ENCODE results near the gene BBS9. TPM values are rescaled to one million over a fixed set of nuclear protein-coding genes. Genes with fewer than 3 reads are reported as not detected.

The BBS9 gene
- total and polyA plus RNA-seq, 4 donors: 2.3 to 9.5 (median 4.5) TPM

DNA sequence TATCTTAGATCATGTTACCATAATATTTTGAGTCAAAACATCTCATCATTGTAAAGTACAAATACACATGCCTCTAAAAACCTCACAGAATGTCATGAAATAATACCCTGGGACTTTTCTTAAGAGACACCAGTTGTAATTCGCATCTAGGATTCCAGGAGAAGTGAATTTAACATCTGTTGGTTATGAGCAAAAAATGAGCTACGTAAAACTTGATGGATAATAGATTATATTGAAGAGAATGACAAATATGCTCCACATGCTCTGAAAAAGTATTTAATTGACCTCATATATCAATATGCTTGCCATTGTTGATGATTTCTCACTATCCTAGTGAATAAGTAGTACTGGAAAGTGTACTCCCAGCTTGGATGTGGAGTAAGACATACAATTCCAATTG, 227.0 kb downstream of the BBS9 start:
- Histone ChIP-seq H3K27ac (ENCODE audit: low read depth in 1 of 2, low read length in 2 of 2) (no peak overlapping the region), H3K27me3 (ENCODE audit: control insufficient read depth in 4 of 4, insufficient read depth in 4 of 4, low read length in 3 of 4) (no peaks in the 10 kb centered on the region), H3K36me3 (ENCODE audit: control insufficient read depth in 4 of 4, insufficient read depth in 3 of 4, low read depth in 1 of 4, low read length in 3 of 4) (no peaks in the 10 kb centered on the region), H3K9ac (ENCODE audit: low read depth in 1 of 2, low read length in 2 of 2) (no peak overlapping the region), H3K4me1 (ENCODE audit: control insufficient read depth in 4 of 4, insufficient read depth in 4 of 4, low read length in 3 of 4) (no peaks in the 10 kb centered on the region), H3K9me3 (ENCODE audit: control insufficient read depth in 4 of 4, low read length in 3 of 4) (no peaks in the 10 kb centered on the region), H3K4me3 (ENCODE audit: low read depth in 1 of 3, low read length in 3 of 3) (no peak overlapping the region)
- TF ChIP-seq FOXA1 (IDR thresholded peaks at IDR 0.05) (no peak), EGR1 (IDR thresholded peaks at IDR 0.05; ENCODE audit: low read depth in 2 of 2) (no peak), SP1 (IDR thresholded peaks at IDR 0.05) (no peak), RXRA (IDR thresholded peaks at IDR 0.05) (no peak), RAD21 (IDR thresholded peaks at IDR 0.05) (no peak), YY1 (IDR thresholded peaks at IDR 0.05) (no peak), TAF1 (conservative IDR thresholded peaks at IDR 0.05) (no peak), FOXA2 (IDR thresholded peaks at IDR 0.05) (no peak), HNF4G (IDR thresholded peaks at IDR 0.05) (no peak), JUND (IDR thresholded peaks at IDR 0.05) (no peak), HNF4A (conservative IDR thresholded peaks at IDR 0.05) (no peak), GABPA (IDR thresholded peaks at IDR 0.05 in 1 of 2, conservative IDR thresholded peaks at IDR 0.05 in 1 of 2) (no peak), REST (IDR thresholded peaks at IDR 0.05) (no peak), NR2F2 (IDR thresholded peaks at IDR 0.05) (no peak), MAX (IDR thresholded peaks at IDR 0.05) (no peak)
- TF ChIP-seq, protein P1, sequence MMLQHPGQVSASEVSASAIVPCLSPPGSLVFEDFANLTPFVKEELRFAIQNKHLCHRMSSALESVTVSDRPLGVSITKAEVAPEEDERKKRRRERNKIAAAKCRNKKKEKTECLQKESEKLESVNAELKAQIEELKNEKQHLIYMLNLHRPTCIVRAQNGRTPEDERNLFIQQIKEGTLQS (IDR thresholded peaks at IDR 0.05): no peak
- TF ChIP-seq, protein P2, sequence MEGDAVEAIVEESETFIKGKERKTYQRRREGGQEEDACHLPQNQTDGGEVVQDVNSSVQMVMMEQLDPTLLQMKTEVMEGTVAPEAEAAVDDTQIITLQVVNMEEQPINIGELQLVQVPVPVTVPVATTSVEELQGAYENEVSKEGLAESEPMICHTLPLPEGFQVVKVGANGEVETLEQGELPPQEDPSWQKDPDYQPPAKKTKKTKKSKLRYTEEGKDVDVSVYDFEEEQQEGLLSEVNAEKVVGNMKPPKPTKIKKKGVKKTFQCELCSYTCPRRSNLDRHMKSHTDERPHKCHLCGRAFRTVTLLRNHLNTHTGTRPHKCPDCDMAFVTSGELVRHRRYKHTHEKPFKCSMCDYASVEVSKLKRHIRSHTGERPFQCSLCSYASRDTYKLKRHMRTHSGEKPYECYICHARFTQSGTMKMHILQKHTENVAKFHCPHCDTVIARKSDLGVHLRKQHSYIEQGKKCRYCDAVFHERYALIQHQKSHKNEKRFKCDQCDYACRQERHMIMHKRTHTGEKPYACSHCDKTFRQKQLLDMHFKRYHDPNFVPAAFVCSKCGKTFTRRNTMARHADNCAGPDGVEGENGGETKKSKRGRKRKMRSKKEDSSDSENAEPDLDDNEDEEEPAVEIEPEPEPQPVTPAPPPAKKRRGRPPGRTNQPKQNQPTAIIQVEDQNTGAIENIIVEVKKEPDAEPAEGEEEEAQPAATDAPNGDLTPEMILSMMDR (IDR thresholded peaks at IDR 0.05; ENCODE audit: low read depth, low read length, missing input control): no peak
- TF ChIP-seq, protein P3, sequence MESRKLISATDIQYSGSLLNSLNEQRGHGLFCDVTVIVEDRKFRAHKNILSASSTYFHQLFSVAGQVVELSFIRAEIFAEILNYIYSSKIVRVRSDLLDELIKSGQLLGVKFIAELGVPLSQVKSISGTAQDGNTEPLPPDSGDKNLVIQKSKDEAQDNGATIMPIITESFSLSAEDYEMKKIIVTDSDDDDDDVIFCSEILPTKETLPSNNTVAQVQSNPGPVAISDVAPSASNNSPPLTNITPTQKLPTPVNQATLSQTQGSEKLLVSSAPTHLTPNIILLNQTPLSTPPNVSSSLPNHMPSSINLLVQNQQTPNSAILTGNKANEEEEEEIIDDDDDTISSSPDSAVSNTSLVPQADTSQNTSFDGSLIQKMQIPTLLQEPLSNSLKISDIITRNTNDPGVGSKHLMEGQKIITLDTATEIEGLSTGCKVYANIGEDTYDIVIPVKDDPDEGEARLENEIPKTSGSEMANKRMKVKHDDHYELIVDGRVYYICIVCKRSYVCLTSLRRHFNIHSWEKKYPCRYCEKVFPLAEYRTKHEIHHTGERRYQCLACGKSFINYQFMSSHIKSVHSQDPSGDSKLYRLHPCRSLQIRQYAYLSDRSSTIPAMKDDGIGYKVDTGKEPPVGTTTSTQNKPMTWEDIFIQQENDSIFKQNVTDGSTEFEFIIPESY (IDR thresholded peaks at IDR 0.05): no peak
- WGBS: 93% methylated on average over 2 of the region's 2 CpGs
- DNase-seq (ENCODE audit: low spot score): no peak
